Activated B cell treated with CpG ODN at 0.5 μM for 24 hours (primary cell): ENCODE results near the gene MT3. TPM values are rescaled to one million over a fixed set of nuclear protein-coding genes. Genes with fewer than 3 reads are reported as not detected.

Source experiments
- ATAC-seq: fragments of 200-7000 bp; cut with Tn5 transposase; one replicate; pipeline ENCODE4 v1.10.0; 2021; ENCODE audit warnings: low read depth, mild to moderate bottlenecking, moderate library complexity
- CTCF ChIA-PET: fragments of 350-600 bp; sonication (Branson Sonifier 250); formaldehyde crosslinking; loops from one replicate; lab custom pipeline; 2021; ENCODE audit warnings: antibody characterized with exemption; lab: Charles Lee
- POLR2A ChIA-PET: fragments of 350-600 bp; sonication (Branson Sonifier 250); formaldehyde crosslinking; loops from one replicate; lab custom pipeline; 2021; ENCODE audit warnings: antibody characterized with exemption; lab: Charles Lee
- DNase-seq: peaks from one replicate; pipeline ENCODE4 v3.0.0; 2022
- H3K27ac Mint-ChIP-seq: one replicate; pipeline ENCODE4 v1.8.0; 2020; ENCODE audit warnings: mixed read lengths
- H3K27me3 Mint-ChIP-seq: one replicate; pipeline ENCODE4 v1.8.0; 2021; ENCODE audit warnings: mixed read lengths
- H3K36me3 Mint-ChIP-seq: one replicate; pipeline ENCODE4 v1.8.0; 2021; ENCODE audit warnings: low read depth, mixed read lengths
- H3K4me1 Mint-ChIP-seq: one replicate; pipeline ENCODE4 v1.8.0; 2021; ENCODE audit warnings: mixed read lengths
- H3K4me3 Mint-ChIP-seq: one replicate; pipeline ENCODE4 v1.8.0; 2020; ENCODE audit warnings: mild to moderate bottlenecking, mixed read lengths
- H3K9me3 Mint-ChIP-seq: one replicate; pipeline ENCODE4 v1.8.0; 2020; ENCODE audit warnings: mixed read lengths
- intact Hi-C: fragments of 100-400 bp; cut with micrococcal nuclease; formaldehyde crosslinking; loops from one replicate; pipeline ENCODE4 v1.15.1; 2024
- total RNA-seq: library from RNA; stranded (reverse); gene quantifications from 2 replicates; pipeline ENCODE4 v1.2.3, GENCODE V29; 2022
- TF ChIP-seq, protein P1 (sequence below): fragments of 200-600 bp; IDR thresholded peaks from one replicate; pipeline ENCODE4 v1.8.0; 2022; ENCODE audit warnings: antibody characterized with exemption, mild to moderate bottlenecking

The MT3 gene
- total RNA-seq, 1 donor from 2014 or later: not detected

DNA sequence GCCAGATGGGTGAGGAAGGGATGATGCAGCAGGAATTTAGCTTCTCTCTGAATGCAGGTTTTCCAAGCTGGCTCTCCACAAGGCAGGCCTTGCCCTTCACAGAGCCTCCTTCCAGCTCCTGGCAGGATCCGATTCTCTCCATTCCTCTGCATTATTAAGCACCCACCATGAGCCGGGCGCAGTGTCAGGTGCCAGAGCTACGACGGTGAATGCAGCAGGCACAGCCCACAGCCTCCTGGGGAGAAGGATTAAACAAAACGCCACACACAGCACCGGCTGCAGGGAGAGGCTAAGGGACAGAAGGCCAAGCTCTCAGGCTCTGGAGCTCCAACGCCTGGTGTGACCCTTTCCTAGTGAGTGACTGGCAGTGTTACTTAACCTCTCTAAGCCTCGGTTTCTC is 12.0 kb downstream of the MT3 start:
- ChIA-PET CTCF (interaction anchor here (1.0 to 3.9 kb wide), 4 partner anchors 10 to 100 kb away, joined by 3 to 21 read pairs (median 12); no protein-coding TSS in a partner anchor), POLR2A (interaction anchor here (1.0 kb wide), 1 partner anchor 10 kb away, joined by 3 read pairs; no protein-coding TSS in a partner anchor)
- H3K9me3 Mint-ChIP-seq: peaks cover 8% of the 10 kb centered on the region
- DNase-seq (no peak), ATAC-seq (no peak)
- H3K4me3 Mint-ChIP-seq: no peak overlapping the region
- intact Hi-C loops: loop anchor here (5.0 to 10.0 kb wide), 2 partner anchors 89 to 933 kb away; partner anchors contain the start of gene CCDC102A
- H3K4me1 Mint-ChIP-seq: no peaks in the 10 kb centered on the region
- no peak overlapping the region for H3K27ac Mint-ChIP-seq
- TF ChIP-seq, protein P1, sequence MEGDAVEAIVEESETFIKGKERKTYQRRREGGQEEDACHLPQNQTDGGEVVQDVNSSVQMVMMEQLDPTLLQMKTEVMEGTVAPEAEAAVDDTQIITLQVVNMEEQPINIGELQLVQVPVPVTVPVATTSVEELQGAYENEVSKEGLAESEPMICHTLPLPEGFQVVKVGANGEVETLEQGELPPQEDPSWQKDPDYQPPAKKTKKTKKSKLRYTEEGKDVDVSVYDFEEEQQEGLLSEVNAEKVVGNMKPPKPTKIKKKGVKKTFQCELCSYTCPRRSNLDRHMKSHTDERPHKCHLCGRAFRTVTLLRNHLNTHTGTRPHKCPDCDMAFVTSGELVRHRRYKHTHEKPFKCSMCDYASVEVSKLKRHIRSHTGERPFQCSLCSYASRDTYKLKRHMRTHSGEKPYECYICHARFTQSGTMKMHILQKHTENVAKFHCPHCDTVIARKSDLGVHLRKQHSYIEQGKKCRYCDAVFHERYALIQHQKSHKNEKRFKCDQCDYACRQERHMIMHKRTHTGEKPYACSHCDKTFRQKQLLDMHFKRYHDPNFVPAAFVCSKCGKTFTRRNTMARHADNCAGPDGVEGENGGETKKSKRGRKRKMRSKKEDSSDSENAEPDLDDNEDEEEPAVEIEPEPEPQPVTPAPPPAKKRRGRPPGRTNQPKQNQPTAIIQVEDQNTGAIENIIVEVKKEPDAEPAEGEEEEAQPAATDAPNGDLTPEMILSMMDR: no peak
- peaks cover 26% of the 10 kb centered on the region for H3K27me3 Mint-ChIP-seq
- no peaks in the 10 kb centered on the region for H3K36me3 Mint-ChIP-seq

DNA sequence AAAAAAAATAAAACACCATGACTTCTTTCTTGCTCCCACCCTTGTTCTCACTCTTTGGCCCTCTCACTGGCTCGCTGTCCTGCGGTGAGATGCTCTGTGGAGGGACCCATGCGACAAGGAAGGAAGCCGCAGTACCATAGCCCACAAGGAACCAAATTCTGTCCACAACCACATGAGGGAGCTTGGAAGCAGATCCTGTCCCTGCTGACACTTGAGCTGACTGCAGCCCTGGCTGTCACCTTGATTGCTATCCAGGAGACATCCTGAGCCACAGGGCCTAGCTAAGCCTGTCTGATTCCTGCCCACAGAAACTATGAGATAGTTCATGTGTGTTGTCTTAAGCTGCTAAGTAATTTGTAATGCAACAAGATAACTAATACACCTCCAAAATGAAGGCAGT is 14.3 kb downstream of the MT3 start:
- Mint-ChIP-seq H3K4me1 (peaks cover 9% of the 10 kb centered on the region), H3K9me3 (peaks cover 3% of the 10 kb centered on the region), H3K27ac (no peak overlapping the region), H3K4me3 (no peak overlapping the region), H3K27me3 (peaks cover 15% of the 10 kb centered on the region), H3K36me3 (no peaks in the 10 kb centered on the region)
- intact Hi-C loops: loop anchor here (5.0 to 10.0 kb wide), 2 partner anchors 91 to 931 kb away; partner anchors contain the start of gene CCDC102A
- ChIA-PET CTCF (interaction anchor here (1.0 to 3.9 kb wide), 3 partner anchors 25 to 99 kb away, joined by 3 to 21 read pairs (median 13); no protein-coding TSS in a partner anchor), POLR2A (no interaction called here)
- DNase-seq: no peak
- TF ChIP-seq, protein P1: no peak
- no peak for ATAC-seq

DNA sequence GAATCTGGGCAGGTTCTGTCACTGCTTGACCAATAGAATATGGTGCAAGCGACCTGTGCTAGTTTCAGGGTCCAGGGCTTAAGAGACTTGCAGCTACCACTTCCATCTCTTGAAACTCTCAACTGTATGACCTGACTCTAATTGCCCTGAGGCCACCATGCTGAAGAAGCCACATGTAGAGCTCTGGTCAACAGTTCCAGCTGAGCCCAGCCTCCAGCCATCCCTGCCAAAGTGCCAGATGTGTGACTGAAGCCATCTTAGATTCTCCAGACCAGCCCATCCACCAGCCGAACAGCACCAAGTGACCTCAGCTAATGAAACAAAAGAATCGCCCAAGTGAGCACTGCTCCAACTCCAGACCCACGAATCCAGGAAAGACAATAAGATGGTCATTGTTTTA is 15.6 kb downstream of the MT3 start:
- POLR2A ChIA-PET: interaction anchor here (0.6 kb wide), 1 partner anchor 82 kb away, joined by 3 read pairs; no protein-coding TSS in a partner anchor
- H3K4me1 Mint-ChIP-seq: peaks cover 21% of the 10 kb centered on the region
- no peak for DNase-seq
- peaks cover 3% of the 10 kb centered on the region for H3K9me3 Mint-ChIP-seq
- H3K36me3 Mint-ChIP-seq: no peaks in the 10 kb centered on the region
- CTCF ChIA-PET: interaction anchor here (0.7 to 1.9 kb wide), 3 partner anchors 91 to 97 kb away, joined by 3 to 13 read pairs (median 7); no protein-coding TSS in a partner anchor
- TF ChIP-seq, protein P1: no peak
- ATAC-seq: no peak
- H3K27me3 Mint-ChIP-seq: peaks cover 15% of the 10 kb centered on the region
- intact Hi-C loops: loop anchor here (5.0 to 10.0 kb wide), 3 partner anchors 93 to 1522 kb away; partner anchors contain the start of genes CCDC102A and CFAP20
- no peak overlapping the region for H3K4me3 Mint-ChIP-seq
- no peak overlapping the region for H3K27ac Mint-ChIP-seq

DNA sequence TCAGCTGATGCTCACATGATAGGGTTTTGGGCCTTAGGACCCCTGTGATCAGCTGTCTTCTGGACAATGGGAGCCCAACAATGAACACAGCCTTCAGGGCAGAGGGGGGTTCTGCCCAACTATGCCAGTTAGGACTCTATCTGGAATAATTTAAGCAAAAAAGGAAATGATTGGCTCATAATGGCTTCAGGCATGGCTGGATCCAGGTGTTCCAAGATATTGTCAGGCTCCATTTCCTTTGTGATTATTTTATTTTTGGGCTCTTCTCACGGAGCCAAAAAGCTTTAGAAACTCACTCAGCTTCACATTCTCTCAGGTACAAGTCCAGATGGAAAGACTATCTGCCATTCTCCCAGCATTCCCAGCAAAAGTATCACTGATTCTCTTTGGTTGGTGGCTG is 16.1 kb downstream of the MT3 start:
- ChIA-PET POLR2A (interaction anchor here (0.6 to 1.5 kb wide), 3 partner anchors 14 to 82 kb away, joined by 3 read pairs; no protein-coding TSS in a partner anchor), CTCF (interaction anchor here (0.7 to 1.1 kb wide), 2 partner anchors 91 to 96 kb away, joined by 3 to 7 read pairs; no protein-coding TSS in a partner anchor)
- TF ChIP-seq, protein P1: no peak
- Mint-ChIP-seq H3K9me3 (peaks cover 3% of the 10 kb centered on the region), H3K27me3 (peaks cover 10% of the 10 kb centered on the region), H3K4me3 (no peak overlapping the region), H3K27ac (no peak overlapping the region), H3K4me1 (peaks cover 26% of the 10 kb centered on the region), H3K36me3 (no peaks in the 10 kb centered on the region)
- no peak for DNase-seq
- intact Hi-C loops: loop anchor here (5.0 to 10.0 kb wide), 2 partner anchors 929 to 1522 kb away; partner anchors contain the start of genes CCDC102A and CFAP20
- ATAC-seq: no peak

DNA sequence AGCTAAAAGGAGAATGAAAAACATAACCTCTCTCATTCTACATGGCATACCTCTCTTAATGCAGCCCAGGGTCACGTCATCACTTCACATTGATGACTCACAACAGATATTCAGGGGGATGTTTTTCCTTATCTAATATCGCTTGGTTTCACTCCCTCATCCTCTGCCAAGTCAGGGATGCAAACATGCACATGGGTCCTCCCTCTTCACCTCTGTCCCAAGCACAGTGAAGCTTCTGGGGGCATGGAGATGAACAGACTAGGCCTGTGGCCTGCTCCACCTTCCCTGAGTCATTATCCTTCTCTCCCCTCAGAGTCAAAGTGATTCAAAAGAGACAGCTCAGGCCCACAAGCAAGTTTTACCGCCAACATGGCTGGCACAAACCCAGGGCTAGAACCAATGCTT is 16.7 kb downstream of the MT3 start:
- ChIA-PET CTCF (interaction anchor here (1.1 kb wide), 1 partner anchor 96 kb away, joined by 7 read pairs; no protein-coding TSS in a partner anchor), POLR2A (interaction anchor here (0.7 to 1.7 kb wide), 3 partner anchors 14 to 77 kb away, joined by 3 to 5 read pairs (median 3); partner anchors contain the start of gene MT1X)
- TF ChIP-seq, protein P1: no peak
- Mint-ChIP-seq H3K4me1 (peaks cover 32% of the 10 kb centered on the region), H3K9me3 (peaks cover 3% of the 10 kb centered on the region), H3K36me3 (no peaks in the 10 kb centered on the region), H3K4me3 (no peak overlapping the region), H3K27me3 (peaks cover 6% of the 10 kb centered on the region), H3K27ac (no peak overlapping the region)
- ATAC-seq (no peak), DNase-seq (no peak)
- intact Hi-C loops: loop anchor here (5.0 to 10.0 kb wide), 2 partner anchors 929 to 1521 kb away; partner anchors contain the start of genes CCDC102A and CFAP20
